Transverse colon (tissue), 4 donors: ENCODE data around the gene TMEM132D. TPM values are rescaled to one million over a fixed set of nuclear protein-coding genes. Genes with fewer than 3 reads are reported as not detected.

ENCODE experiments used
- DNase-seq: peaks from one replicate; pipeline ENCODE4 v3.0.0-alpha.2; 2019
- H3K27ac ChIP-seq, 4 donors: fragments of 200-600 bp; sonication (generic); 2 replicates each; pipeline ENCODE4 v1.5.1; 2016 to 2018; ENCODE audit warnings: inconsistent platforms in 4 of 4
- H3K27me3 ChIP-seq: fragments of 200-600 bp; sonication (generic); 2 replicates; pipeline ENCODE4 v1.5.1; 2017; ENCODE audit warnings: inconsistent platforms
- H3K36me3 ChIP-seq, 4 donors: fragments of 200-600 bp; sonication (generic); 2 replicates each; pipeline ENCODE4 v1.5.1; 2017 to 2019; ENCODE audit warnings: inconsistent platforms in 4 of 4
- H3K4me1 ChIP-seq, 4 donors: fragments of 200-600 bp; sonication (generic); 2 replicates each; pipeline ENCODE4 v1.5.1; 2017 to 2020; ENCODE audit warnings: inconsistent platforms in 4 of 4
- H3K4me3 ChIP-seq, 4 donors: fragments of 200-600 bp; sonication (generic); 1 replicate in 1 of 4; 2 replicates in 3 of 4; pipeline versions ENCODE4 v1.5.1 to v1.6.1; 2017 to 2019; ENCODE audit warnings: inconsistent platforms in 4 of 4
- H3K9me3 ChIP-seq, 2 donors: fragments of 200-600 bp; sonication (generic); 2 replicates each; pipeline ENCODE4 v1.5.1; 2017 to 2019; ENCODE audit warnings: inconsistent platforms in 2 of 2
- CTCF ChIP-seq, 5 experiments: fragments of 200-600 bp in 3 of 5; fragments of 450-650 bp in 2 of 5; sonication (generic) in 3 of 5; IDR thresholded peaks; 1 replicate in 2 of 5; 2 replicates in 3 of 5; pipeline ENCODE4 v1.5.1; 2016 to 2017; ENCODE audit warnings: antibody characterized with exemption in 5 of 5, inconsistent platforms in 3 of 5, mild to moderate bottlenecking in 2 of 5, moderate library complexity in 1 of 5
- EP300 ChIP-seq: sonication (generic); formaldehyde crosslinking; IDR thresholded peaks from one replicate; pipeline ENCODE4 v1.6.1; 2017; ENCODE audit warnings: antibody characterized with exemption, low read depth
- POLR2A ChIP-seq: fragments of 450-650 bp; IDR thresholded peaks from one replicate; pipeline ENCODE4 v1.6.1; 2016; ENCODE audit warnings: antibody characterized with exemption, mild to moderate bottlenecking, moderate library complexity
- POLR2AphosphoS5 ChIP-seq, 3 donors: sonication (generic); formaldehyde crosslinking; IDR thresholded peaks; one replicate each; pipeline ENCODE4 v1.6.1; 2016; ENCODE audit warnings: antibody characterized with exemption in 3 of 3
- WGBS, 2 donors: methylation state at CpG; one replicate each; pipeline ENCODE4 v1.1.5; 2018; ENCODE audit warnings: low coverage in 1 of 2; 5-methylcytosine and 5-hydroxymethylcytosine counted together
- in situ Hi-C, 4 donors: fragments of 200-750 bp; cut with MboI; loops; one replicate each; pipeline versions ENCODE4 v1.15.0 to v1.15.1; 2017; ENCODE audit warnings: low sequenced_read_pairs in 3 of 4, low pct_ligation_motif_present in 1 of 4, low pct_unique_long_range_greater_than_20kb in 1 of 4
- intact Hi-C: fragments of 100-400 bp; cut with DNase I; formaldehyde crosslinking; loops from one replicate; pipeline ENCODE4 v1.15.1; 2023; ENCODE audit warnings: low total_unique reads
- total RNA-seq, 4 donors: library from RNA; depleted of rRNA; stranded (reverse); fragments of >200 nt; gene quantifications; one replicate each; pipeline ENCODE4 v1.1.0, GENCODE V29; 2016

The TMEM132D gene
- total RNA-seq, 4 donors from 2014 or later: 0.48 to 0.55 TPM; not detected in 2

GRCh38 chr12:129084875-129085826, 818.7 kb downstream of the TMEM132D start:
- H3K27me3 ChIP-seq: no peaks in the 10 kb centered on the region
- 82 to 100% methylated on average over 1 to 20 of the region's 20 CpGs for WGBS, 2 donors
- H3K36me3 ChIP-seq: no peaks in the 10 kb centered on the region
- in situ Hi-C loops (no loop called here), intact Hi-C loops (no loop called here)
- TF ChIP-seq POLR2AphosphoS5 (IDR thresholded peaks at IDR 0.05): no peak
- TF ChIP-seq POLR2A: no peak
- TF ChIP-seq CTCF (IDR thresholded peaks at IDR 0.05): no peak
- TF ChIP-seq EP300: no peak
- DNase-seq: no peak
- H3K9me3 ChIP-seq: no peaks in the 10 kb centered on the region
- no peaks in the 10 kb centered on the region for H3K4me1 ChIP-seq
- H3K4me3 ChIP-seq: no peak overlapping the region
- H3K27ac ChIP-seq: no peak overlapping the region

GRCh38 chr12:129083121-129083840, 820.5 kb downstream of the TMEM132D start:
- no peaks in the 10 kb centered on the region for H3K27me3 ChIP-seq
- in situ Hi-C loops (no loop called here), intact Hi-C loops (no loop called here)

GRCh38 chr12:129082441-129082840, 821.4 kb downstream of the TMEM132D start:
- Histone ChIP-seq H3K27ac (no peak overlapping the region), H3K36me3 (no peaks in the 10 kb centered on the region), H3K27me3 (no peaks in the 10 kb centered on the region), H3K4me3 (no peak overlapping the region), H3K4me1 (no peaks in the 10 kb centered on the region), H3K9me3 (no peaks in the 10 kb centered on the region)
- 75 to 100% methylated on average over 1 to 4 of the region's 4 CpGs for WGBS, 2 donors
- DNase-seq: no peak
- in situ Hi-C loops: no loop called here
- no peak for TF ChIP-seq CTCF (IDR thresholded peaks at IDR 0.05)
- TF ChIP-seq POLR2AphosphoS5 (IDR thresholded peaks at IDR 0.05): no peak
- no peak for TF ChIP-seq EP300
- TF ChIP-seq POLR2A: no peak
- intact Hi-C loops: no loop called here

More at GRCh38 chr12:129083121-129083840, 820.5 kb downstream of the TMEM132D start:
- TF ChIP-seq CTCF (IDR thresholded peaks at IDR 0.05) (no peak), POLR2AphosphoS5 (IDR thresholded peaks at IDR 0.05) (no peak)
- WGBS, 2 donors: 59 to 61% methylated on average over 6 to 7 of the region's 7 CpGs
- no peaks in the 10 kb centered on the region for H3K4me1 ChIP-seq
- H3K4me3 ChIP-seq: no peak overlapping the region
- H3K9me3 ChIP-seq: no peaks in the 10 kb centered on the region
- no peaks in the 10 kb centered on the region for H3K36me3 ChIP-seq
- no peak overlapping the region for H3K27ac ChIP-seq
- DNase-seq: no peak

GRCh38 chr12:129081755-129082250, 822.0 kb downstream of the TMEM132D start:
- no peaks in the 10 kb centered on the region for H3K36me3 ChIP-seq
- WGBS, 2 donors: 50 to 87% methylated on average over 1 to 13 of the region's 14 CpGs
- intact Hi-C loops (no loop called here), in situ Hi-C loops (no loop called here)
- H3K4me1 ChIP-seq: no peaks in the 10 kb centered on the region
- TF ChIP-seq CTCF (IDR thresholded peaks at IDR 0.05) (no peak), POLR2A (no peak), POLR2AphosphoS5 (IDR thresholded peaks at IDR 0.05) (no peak), EP300 (no peak)
- no peaks in the 10 kb centered on the region for H3K27me3 ChIP-seq
- no peaks in the 10 kb centered on the region for H3K9me3 ChIP-seq
- no peak overlapping the region for H3K27ac ChIP-seq
- no peak overlapping the region for H3K4me3 ChIP-seq
- no peak for DNase-seq
